Adipocyte (in vitro differentiated cells): Measurements from ENCODE around the gene PSTPIP2.
"Not testable (repeated sequence)": the region's sequence is repeated elsewhere in the genome, so short reads cannot be mapped to it uniquely, and the experiment has no call there.

Source experiments
- DNase-seq: peaks from one replicate; pipeline ENCODE4 v3.0.0-alpha.2; 2015; ENCODE audit warnings: low read depth
- H3K27me3 ChIP-seq: replicated peaks from 2 replicates; pipeline ENCODE4 v1.7.0; 2013; ENCODE audit warnings: mild to moderate bottlenecking, low read length, moderate library complexity; ENCODE audit not compliant: control insufficient read depth, insufficient read depth
- H3K36me3 ChIP-seq: 2 replicates; pipeline ENCODE4 v1.7.0; 2013; ENCODE audit warnings: low read length, mild to moderate bottlenecking, moderate library complexity; ENCODE audit not compliant: control insufficient read depth, insufficient read depth, severe bottlenecking
- H3K4me1 ChIP-seq: 2 replicates; pipeline ENCODE4 v1.7.0; 2013; ENCODE audit warnings: mild to moderate bottlenecking, low read length, moderate library complexity; ENCODE audit not compliant: control insufficient read depth, insufficient read depth
- H3K4me3 ChIP-seq: 2 replicates; pipeline ENCODE4 v1.7.0; 2013; ENCODE audit warnings: mild to moderate bottlenecking, low read length, moderate library complexity
- H3K9ac ChIP-seq: 2 replicates; pipeline ENCODE4 v1.7.0; 2013; ENCODE audit warnings: mild to moderate bottlenecking, low read length, moderate library complexity
- H3K9me3 ChIP-seq: 2 replicates; pipeline ENCODE4 v1.7.0; 2013; ENCODE audit warnings: mild to moderate bottlenecking, low read length, moderate library complexity; ENCODE audit not compliant: control insufficient read depth

The PSTPIP2 gene

GRCh38 chr18:46050268-46050667, 21.8 kb downstream of the PSTPIP2 start:
- Histone ChIP-seq H3K9ac (no peak overlapping the region), H3K36me3 (no peaks in the 10 kb centered on the region), H3K27me3 (no peaks in the 10 kb centered on the region), H3K9me3 (no peaks in the 10 kb centered on the region), H3K4me1 (peaks cover 25% of the 10 kb centered on the region), H3K4me3 (no peak overlapping the region)
- DNase-seq: no peak

- Histone ChIP-seq H3K4me1 (peaks cover 25% of the 10 kb centered on the region), H3K9me3 (no peaks in the 10 kb centered on the region), H3K4me3 (no peak overlapping the region), H3K36me3 (no peaks in the 10 kb centered on the region), H3K27me3 (no peaks in the 10 kb centered on the region), H3K9ac (no peak overlapping the region)
- DNase-seq: no peak
Measured at GRCh38 chr18:46048641-46049040, 23.4 kb downstream of the PSTPIP2 start.

GRCh38 chr18:46047369-46047768, 24.7 kb downstream of the PSTPIP2 start:
- not testable (repeated sequence) for H3K9ac ChIP-seq, H3K4me3 ChIP-seq, H3K36me3 ChIP-seq, H3K27me3 ChIP-seq, DNase-seq, H3K9me3 ChIP-seq
- H3K4me1 ChIP-seq: peaks cover 12% of the 10 kb centered on the region

GRCh38 chr18:46046688-46047087, 25.4 kb downstream of the PSTPIP2 start:
- no peak overlapping the region for H3K9ac ChIP-seq
- DNase-seq: no peak
- no peak overlapping the region for H3K4me3 ChIP-seq
- H3K9me3 ChIP-seq: no peaks in the 10 kb centered on the region
- H3K27me3 ChIP-seq: no peaks in the 10 kb centered on the region
- peaks cover 5% of the 10 kb centered on the region for H3K4me1 ChIP-seq
- H3K36me3 ChIP-seq: no peaks in the 10 kb centered on the region

GRCh38 chr18:46046126-46046525, 25.9 kb downstream of the PSTPIP2 start:
- no peak for DNase-seq
- no peaks in the 10 kb centered on the region for H3K9me3 ChIP-seq
- H3K27me3 ChIP-seq: no peaks in the 10 kb centered on the region

GRCh38 chr18:46042571-46043123, 29.4 kb downstream of the PSTPIP2 start:
- Histone ChIP-seq H3K9ac (no peak overlapping the region), H3K36me3 (no peaks in the 10 kb centered on the region), H3K9me3 (no peaks in the 10 kb centered on the region), H3K27me3 (no peaks in the 10 kb centered on the region), H3K4me1 (no peaks in the 10 kb centered on the region), H3K4me3 (no peak overlapping the region)
- peak; percentile 46 for DNase-seq

More at GRCh38 chr18:46046126-46046525, 25.9 kb downstream of the PSTPIP2 start:
- Histone ChIP-seq H3K4me3 (no peak overlapping the region), H3K36me3 (no peaks in the 10 kb centered on the region), H3K4me1 (no peaks in the 10 kb centered on the region), H3K9ac (no peak overlapping the region)

GRCh38 chr18:46040747-46041104, 31.3 kb downstream of the PSTPIP2 start:
- H3K9ac ChIP-seq: no peak overlapping the region
- no peaks in the 10 kb centered on the region for H3K36me3 ChIP-seq
- no peaks in the 10 kb centered on the region for H3K9me3 ChIP-seq
- no peaks in the 10 kb centered on the region for H3K4me1 ChIP-seq
- DNase-seq: no peak
- H3K27me3 ChIP-seq: no peaks in the 10 kb centered on the region
- H3K4me3 ChIP-seq: no peak overlapping the region

GRCh38 chr18:46040033-46040746, 31.9 kb downstream of the PSTPIP2 start:
- no peak for DNase-seq
- H3K9me3 ChIP-seq: no peaks in the 10 kb centered on the region
- no peak overlapping the region for H3K9ac ChIP-seq
- H3K4me1 ChIP-seq: no peaks in the 10 kb centered on the region
- H3K4me3 ChIP-seq: no peak overlapping the region
- H3K27me3 ChIP-seq: no peaks in the 10 kb centered on the region
- no peaks in the 10 kb centered on the region for H3K36me3 ChIP-seq

GRCh38 chr18:46037512-46038305, 34.4 kb downstream of the PSTPIP2 start:
- no peaks in the 10 kb centered on the region for H3K9me3 ChIP-seq
- no peak overlapping the region for H3K9ac ChIP-seq
- no peak overlapping the region for H3K4me3 ChIP-seq
- DNase-seq: no peak
- no peaks in the 10 kb centered on the region for H3K36me3 ChIP-seq
- no peaks in the 10 kb centered on the region for H3K27me3 ChIP-seq
- H3K4me1 ChIP-seq: peaks cover 9% of the 10 kb centered on the region

- no peak overlapping the region for H3K9ac ChIP-seq
- H3K4me1 ChIP-seq: peaks cover 9% of the 10 kb centered on the region
- DNase-seq: peak; percentile 54
- H3K36me3 ChIP-seq: no peaks in the 10 kb centered on the region
- no peaks in the 10 kb centered on the region for H3K27me3 ChIP-seq
- H3K9me3 ChIP-seq: no peaks in the 10 kb centered on the region
- H3K4me3 ChIP-seq: no peak overlapping the region
Measured at GRCh38 chr18:46035696-46036680, 36.1 kb downstream of the PSTPIP2 start.
